DLD1 (cell line): ENCODE results near the gene PFDN6.

Experiments
- in situ Hi-C: cut with HindIII; loops from 2 replicates; pipeline ENCODE4 v1.10.0; 2017; ENCODE audit warnings: low sequenced_read_pairs

The PFDN6 gene

GRCh38 chr6:33288921-33289783 lies at the start of gene PFDN6, which contains the start of gene WDR46:
TSS of gene PFDN6 (plus strand) at chr6:33289601. CDS start at chr6:33289857, 256 bp downstream.
TSS of gene WDR46 (minus strand) at chr6:33289239. CDS start at chr6:33289170, 69 bp downstream.
- in situ Hi-C loops = no loop called here

- in situ Hi-C loops = no loop called here
Observed at GRCh38 chr6:33241968-33242367, 47.4 kb upstream of the PFDN6 start.

DNA sequence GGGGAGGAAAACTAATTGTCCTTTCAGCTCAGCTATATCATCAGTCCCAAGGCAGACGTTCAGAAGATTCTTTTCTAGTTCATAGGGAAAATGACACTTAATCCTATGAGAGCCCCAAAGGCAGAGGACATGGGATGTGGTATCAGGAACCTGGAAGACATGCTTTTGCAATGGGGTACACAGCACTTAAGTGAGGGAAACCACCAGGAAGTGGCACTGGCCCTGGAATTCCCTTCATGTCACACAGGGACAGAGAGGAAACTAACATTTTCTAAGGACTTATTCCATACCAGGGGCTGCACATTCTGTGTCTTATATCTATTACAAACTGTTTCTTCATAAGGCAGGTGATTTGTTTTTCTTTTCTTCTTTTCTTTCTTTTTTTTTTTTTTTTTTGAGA lies 45.9 kb upstream of the PFDN6 start:
- in situ Hi-C loops = no loop called here

DNA sequence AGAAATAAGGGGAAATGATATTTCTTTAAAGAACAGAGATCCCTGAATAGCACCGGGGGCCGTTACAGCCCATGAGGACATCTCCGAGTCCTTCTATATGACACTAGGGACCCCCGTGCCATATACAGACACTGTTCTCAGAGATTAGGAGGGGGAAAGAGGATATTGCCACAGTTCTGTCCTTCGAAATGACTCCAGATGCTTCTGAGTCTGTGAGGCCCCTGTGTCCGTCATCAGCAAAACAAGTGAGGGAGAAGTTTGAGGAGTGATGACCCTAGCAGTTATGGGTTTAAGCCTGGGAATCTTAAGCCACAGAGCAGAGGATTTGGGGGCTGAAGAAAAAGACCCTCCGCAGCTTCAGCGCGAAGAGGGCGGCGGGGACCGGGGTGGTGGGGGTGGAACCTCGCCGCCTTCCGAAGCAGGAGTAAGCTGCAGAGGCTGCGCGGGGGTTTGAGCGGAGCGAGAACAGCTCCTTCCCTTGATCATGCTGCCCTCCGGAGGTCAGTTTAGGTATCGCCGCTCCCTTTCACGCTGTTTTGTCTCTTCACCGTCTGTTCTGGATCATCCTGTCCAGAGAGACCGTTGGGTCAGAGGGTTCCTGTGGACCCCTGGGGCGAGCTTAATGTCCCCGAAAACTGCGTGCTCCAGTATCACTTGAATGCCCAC lies 41.3 kb upstream of the PFDN6 start:
- in situ Hi-C loops = no loop called here

DNA sequence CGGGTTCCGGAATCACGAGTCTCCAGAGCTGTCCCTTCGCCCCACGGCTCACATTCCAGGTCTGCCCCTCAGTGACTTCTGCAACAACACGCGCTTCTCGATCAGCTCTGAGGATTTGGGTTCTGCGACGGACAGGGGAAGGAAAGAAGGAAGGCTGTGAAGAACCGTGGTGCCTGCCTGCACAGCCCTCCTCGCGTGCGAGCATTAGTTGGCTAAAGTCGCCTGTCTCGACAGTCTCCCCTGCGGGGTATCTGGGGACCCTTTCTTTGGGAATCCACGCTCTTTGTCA lies 40.8 kb upstream of the PFDN6 start:
- in situ Hi-C loops = no loop called here

GRCh38 chr6:33248932-33249731 lies 40.3 kb upstream of the PFDN6 start:
- in situ Hi-C loops = no loop called here

- in situ Hi-C loops = loop anchor here (25.0 kb wide), 1 partner anchor 113 kb away; no protein-coding TSS in a partner anchor
Observed at GRCh38 chr6:33249732-33250630, 39.4 kb upstream of the PFDN6 start.

GRCh38 chr6:33250731-33251130 lies 38.7 kb upstream of the PFDN6 start:
- in situ Hi-C loops = loop anchor here (25.0 kb wide), 1 partner anchor 113 kb away; no protein-coding TSS in a partner anchor

DNA sequence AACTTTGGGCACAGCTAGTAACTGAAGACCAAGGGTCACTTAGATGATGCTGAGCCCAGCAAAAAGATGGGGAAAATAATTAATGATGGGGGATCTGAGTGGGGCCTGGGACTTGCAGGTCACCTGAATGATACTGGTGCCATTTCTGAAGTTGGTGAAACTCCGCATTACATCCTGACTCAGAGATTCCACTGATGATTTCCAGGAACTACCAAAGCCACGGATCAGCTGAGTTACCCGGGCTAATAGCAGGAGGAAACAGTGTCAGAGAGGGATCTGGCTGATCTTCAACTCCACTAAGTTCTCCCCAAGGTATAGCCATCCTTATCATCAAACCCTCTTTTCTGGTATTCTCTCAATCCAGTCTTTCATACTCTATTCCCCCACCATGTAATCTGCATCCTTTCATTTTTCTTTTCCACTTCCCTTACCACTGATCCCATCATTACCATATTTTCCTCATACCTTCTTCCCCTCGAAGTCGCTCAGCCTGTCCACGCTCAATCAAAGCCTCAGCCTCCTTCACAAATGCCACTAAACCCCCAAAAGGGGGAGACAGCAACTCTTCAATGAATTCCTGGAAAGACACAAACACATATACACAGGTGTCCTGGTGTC lies 37.9 kb upstream of the PFDN6 start:
- in situ Hi-C loops = loop anchor here (25.0 kb wide), 1 partner anchor 114 kb away; no protein-coding TSS in a partner anchor

- in situ Hi-C loops = loop anchor here (25.0 kb wide), 1 partner anchor 115 kb away; no protein-coding TSS in a partner anchor
Observed at GRCh38 chr6:33252759-33253158, 36.6 kb upstream of the PFDN6 start.

DNA sequence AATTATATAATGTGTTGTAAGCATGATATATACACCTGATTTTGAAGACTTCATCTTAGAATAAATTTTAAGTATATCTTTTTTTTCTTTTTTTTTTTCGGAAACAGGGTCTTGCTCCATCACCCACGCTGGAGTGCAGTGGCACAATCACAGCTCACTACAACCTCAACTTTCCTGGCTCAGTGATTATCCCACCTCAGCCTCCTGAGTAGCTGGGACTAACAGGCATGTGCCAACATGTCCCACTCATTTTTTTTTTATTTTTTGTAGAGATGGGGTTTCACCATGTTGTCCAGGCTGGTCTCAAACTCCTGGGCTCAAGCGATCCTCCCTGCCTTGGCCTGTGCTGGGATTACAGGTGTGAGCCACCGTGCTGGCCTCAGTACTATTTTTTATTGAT lies 34.8 kb upstream of the PFDN6 start:
- in situ Hi-C loops = loop anchor here (25.0 kb wide), 1 partner anchor 117 kb away; no protein-coding TSS in a partner anchor

GRCh38 chr6:33259032-33259431 lies 30.4 kb upstream of the PFDN6 start:
- in situ Hi-C loops = loop anchor here (25.0 kb wide), 1 partner anchor 122 kb away; no protein-coding TSS in a partner anchor

GRCh38 chr6:33262490-33262889 lies 26.9 kb upstream of the PFDN6 start:
- in situ Hi-C loops = loop anchor here (25.0 kb wide), 1 partner anchor 125 kb away; no protein-coding TSS in a partner anchor

DNA sequence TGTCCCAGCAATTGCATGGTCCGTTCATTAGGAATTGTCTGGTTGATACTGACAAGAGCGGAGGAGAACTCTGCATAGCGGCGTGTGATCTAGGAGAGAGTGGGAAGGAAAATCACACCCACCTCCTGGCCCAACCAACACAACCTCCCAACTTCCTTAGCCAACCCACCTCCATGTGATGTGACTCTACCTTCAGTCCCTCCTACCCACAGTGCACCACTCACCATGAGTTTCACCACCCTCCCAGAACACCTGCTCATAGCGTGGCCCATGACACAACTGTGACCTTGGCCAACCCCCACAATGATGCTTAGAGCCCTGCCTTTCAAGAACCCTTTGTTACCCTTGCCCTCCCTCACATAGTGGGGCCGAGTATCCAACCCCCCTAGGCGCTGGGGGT lies 25.4 kb upstream of the PFDN6 start:
- in situ Hi-C loops = loop anchor here (25.0 kb wide), 1 partner anchor 127 kb away; no protein-coding TSS in a partner anchor

DNA sequence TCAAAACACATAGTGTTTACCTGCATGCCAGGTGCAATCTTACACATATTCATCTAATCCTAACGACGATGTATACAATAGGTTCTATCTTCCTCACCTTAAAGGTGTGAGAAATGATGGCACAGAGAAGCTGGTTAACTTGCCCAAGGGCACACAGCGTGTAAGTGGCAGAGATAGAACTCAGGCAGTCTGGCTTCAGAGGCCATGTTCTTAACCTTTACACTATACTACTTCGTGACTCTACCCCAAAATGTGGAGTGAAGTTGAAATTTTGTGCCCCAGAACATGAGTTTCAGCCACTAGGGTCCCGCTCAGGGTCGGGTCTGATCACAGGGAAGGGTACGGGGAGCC lies 18.3 kb upstream of the PFDN6 start:
- in situ Hi-C loops = loop anchor here (25.0 kb wide), 1 partner anchor 134 kb away; no protein-coding TSS in a partner anchor

DNA sequence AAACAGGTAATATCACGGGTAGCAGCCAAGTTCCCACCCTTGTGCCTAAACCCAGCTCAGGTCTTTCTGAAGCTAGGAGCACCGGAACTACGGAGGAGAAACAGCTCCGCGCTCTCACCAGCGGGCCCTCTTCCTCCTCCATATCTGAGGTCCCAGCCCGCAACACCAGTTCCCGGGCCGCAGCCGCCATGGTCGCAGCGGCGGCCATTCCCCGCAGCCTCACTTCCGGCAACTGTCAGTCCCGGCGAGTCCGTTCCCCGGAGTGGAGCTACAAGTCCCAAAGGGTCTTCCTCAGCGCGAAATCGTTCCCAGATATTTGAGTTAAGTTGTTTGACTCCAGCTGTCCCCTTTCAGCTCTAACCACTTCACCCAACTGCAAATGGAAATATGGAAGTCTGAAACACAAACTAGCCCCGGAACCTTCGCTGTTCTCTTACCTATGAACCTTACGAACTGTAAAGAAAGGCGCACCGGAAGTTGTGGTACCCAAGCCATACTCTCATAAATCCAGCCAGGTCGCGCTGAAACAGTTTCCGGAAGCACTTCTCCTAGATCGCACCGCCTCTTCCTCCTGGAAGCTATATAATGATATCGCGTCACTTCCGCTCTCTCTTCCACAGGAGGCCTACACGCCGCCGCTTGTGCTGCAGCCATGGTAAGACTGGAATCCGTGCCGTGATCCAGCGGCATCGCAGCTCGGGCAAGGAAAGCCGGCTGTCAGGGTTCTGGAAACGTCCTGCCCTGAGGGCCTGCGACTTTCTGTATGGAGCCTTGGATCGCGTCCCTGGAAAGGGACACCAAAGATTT lies 17.7 kb upstream of the PFDN6 start, which contains the start of the genes RPS18 and VPS52:
RPS18 (plus strand) TSS at position 608 of the 807 bp plus-strand sequence; CDS start at position 653, 45 bp downstream.
VPS52 (minus strand) TSS at position 409 of the 807 bp plus-strand sequence; CDS start at position 208, 201 bp downstream.
- in situ Hi-C loops = loop anchor here (25.0 kb wide), 1 partner anchor 134 kb away; no protein-coding TSS in a partner anchor

DNA sequence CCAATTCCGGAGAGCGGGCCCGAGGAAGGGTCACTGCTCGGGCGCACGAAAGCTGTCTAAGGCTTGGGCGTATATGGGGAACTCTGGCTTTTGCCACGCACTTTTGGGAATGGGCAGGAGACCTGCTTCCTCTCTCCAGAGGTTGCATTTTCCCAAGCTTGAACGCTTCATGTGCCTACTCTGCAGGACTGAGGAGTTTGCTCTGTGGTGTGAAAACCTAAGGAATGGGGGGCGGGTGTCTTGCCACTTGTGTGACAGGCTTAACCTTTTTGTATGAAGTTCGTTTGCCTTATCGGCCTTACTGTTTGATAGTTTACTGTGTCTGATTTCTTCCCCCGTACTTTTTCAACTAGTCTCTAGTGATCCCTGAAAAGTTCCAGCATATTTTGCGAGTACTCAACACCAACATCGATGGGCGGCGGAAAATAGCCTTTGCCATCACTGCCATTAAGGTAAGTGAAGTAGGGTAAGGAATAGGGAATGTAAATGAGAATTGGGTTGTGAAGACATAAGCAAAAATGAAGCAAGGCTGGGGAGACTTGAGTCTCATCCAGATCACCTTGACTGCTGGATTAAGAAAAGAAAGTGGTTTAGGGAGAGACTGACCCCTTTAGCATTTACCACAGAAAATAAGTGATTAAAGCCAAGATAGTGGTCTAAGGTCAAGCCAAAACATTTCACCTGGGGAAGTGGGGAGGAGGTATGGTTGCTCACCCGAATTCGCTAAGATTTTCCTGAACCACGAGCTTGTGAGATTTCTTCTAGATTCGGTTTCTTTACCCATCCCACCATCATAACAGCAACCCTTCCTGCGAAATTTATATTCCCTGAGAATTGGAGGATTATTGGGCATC lies 16.9 kb upstream of the PFDN6 start:
- in situ Hi-C loops = loop anchor here (25.0 kb wide), 1 partner anchor 135 kb away; no protein-coding TSS in a partner anchor
